ENCODE data around the gene WDR5.
"Not testable (repeated sequence)": the region's sequence is repeated elsewhere in the genome, so short reads cannot be mapped to it uniquely, and the experiment has no call there.

Gene WDR5

DNA sequence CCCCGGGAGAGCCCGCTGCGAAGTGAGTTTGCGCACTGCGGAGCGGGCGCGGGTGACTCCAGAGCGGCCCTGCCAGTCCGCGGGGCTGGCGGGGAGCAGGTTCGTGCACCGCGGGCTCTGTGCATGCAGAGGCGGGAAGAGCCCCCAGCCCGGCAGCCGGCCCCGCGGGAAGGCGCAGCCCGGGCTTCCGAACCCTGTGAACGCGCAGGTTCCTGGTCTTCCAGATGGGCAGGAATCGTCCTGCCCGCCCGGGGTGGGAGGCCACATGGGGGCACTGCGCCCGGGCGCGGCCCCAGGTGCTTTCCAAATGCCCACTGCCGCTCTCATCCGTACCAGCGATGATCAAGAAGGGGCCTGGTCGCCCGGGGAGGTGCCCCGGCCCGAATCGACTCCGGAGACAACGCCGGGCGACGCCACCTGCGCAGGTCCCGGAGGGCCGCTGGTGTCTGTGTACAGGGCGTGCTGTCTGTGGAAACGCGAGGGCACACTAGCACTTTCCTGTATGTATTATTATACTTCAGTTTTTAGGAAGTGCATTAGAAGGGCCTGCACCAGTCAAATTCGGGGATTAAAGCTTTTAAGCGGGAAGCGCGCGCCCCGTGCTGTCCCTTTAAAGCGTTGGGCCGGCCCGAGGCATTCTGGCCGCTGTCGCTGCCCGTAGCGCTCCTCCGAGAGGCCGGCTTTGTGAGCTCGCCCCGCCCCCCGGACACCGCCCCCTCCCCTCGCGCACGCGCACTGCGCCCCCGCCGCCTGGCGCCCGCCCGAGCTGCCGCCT lies at the start of gene WDR5:
Gene WDR5, plus strand, starts transcription at position 740 of the 775 bp plus-strand sequence. CDS start 3,796 bp downstream, outside the sequence.
- Histone ChIP-seq H3K27ac (ENCODE audit: low read depth, low read length) (peak within 1 kb of the TSS; percentile 93), H3K36me3 (ENCODE audit: insufficient read depth, low read length) (peaks cover 8% of the 10 kb centered on the region), H3K9ac (ENCODE audit: low read length) (peak within 1 kb of the TSS; percentile 91), H3K4me3 (ENCODE audit: low read depth in 1 of 2, low read length in 2 of 2) (peak within 1 kb of the TSS; percentile 90 to 99), H3K27me3 (ENCODE audit: control insufficient read depth in 1 of 2, insufficient read depth in 2 of 2, low read length in 2 of 2) (no peaks in the 10 kb centered on the region), H3K9me3 (ENCODE audit: low read length) (no peaks in the 10 kb centered on the region), H3K4me1 (ENCODE audit: insufficient read depth, low read length) (peaks cover 39% of the 10 kb centered on the region)

GRCh38 chr9:134088063-134088725 lies 47.7 kb upstream of the WDR5 start:
- Histone ChIP-seq H3K9ac (ENCODE audit: low read length) (no peak overlapping the region), H3K4me3 (ENCODE audit: low read depth in 1 of 2, low read length in 2 of 2) (no peak overlapping the region), H3K27me3 (ENCODE audit: control insufficient read depth in 1 of 2, insufficient read depth in 2 of 2, low read length in 2 of 2) (no peaks in the 10 kb centered on the region), H3K9me3 (ENCODE audit: low read length) (no peaks in the 10 kb centered on the region), H3K36me3 (ENCODE audit: insufficient read depth, low read length) (no peaks in the 10 kb centered on the region), H3K4me1 (ENCODE audit: insufficient read depth, low read length) (no peaks in the 10 kb centered on the region), H3K27ac (ENCODE audit: low read depth, low read length) (no peak overlapping the region)

DNA sequence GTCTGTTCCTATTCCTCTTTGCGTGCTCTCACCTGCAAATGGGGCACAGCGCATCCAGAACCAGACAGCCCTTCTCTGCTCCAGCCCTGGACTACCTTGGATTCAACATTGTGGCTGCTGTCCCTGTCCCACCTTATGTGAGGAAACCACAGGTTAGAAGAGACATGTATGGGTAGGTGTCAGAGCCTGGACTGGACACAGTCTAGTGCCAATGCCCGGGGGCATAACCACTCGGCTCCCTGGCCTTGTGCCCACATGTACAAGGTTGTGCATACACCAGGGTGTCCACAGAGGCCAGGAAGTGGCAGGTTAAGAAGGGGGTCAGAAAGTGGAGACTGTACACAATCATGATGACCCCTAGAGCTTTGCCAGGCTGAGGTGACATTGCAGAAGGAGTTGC lies 45.9 kb upstream of the WDR5 start:
- no peaks in the 10 kb centered on the region for H3K9me3 ChIP-seq (ENCODE audit: low read length)
- no peak overlapping the region for H3K27ac ChIP-seq (ENCODE audit: low read depth, low read length)
- no peak overlapping the region for H3K9ac ChIP-seq (ENCODE audit: low read length)
- H3K4me3 ChIP-seq (ENCODE audit: low read depth in 1 of 2, low read length in 2 of 2), result no peak overlapping the region
- H3K4me1 ChIP-seq (ENCODE audit: insufficient read depth, low read length), result no peaks in the 10 kb centered on the region
- no peaks in the 10 kb centered on the region for H3K27me3 ChIP-seq (ENCODE audit: control insufficient read depth in 1 of 2, insufficient read depth in 2 of 2, low read length in 2 of 2)
- H3K36me3 ChIP-seq (ENCODE audit: insufficient read depth, low read length), result no peaks in the 10 kb centered on the region

GRCh38 chr9:134099123-134099761 lies 36.6 kb upstream of the WDR5 start:
- Histone ChIP-seq H3K36me3 (ENCODE audit: insufficient read depth, low read length) (no peaks in the 10 kb centered on the region), H3K27ac (ENCODE audit: low read depth, low read length) (no peak overlapping the region), H3K27me3 (ENCODE audit: control insufficient read depth in 1 of 2, insufficient read depth in 2 of 2, low read length in 2 of 2) (no peaks in the 10 kb centered on the region), H3K9ac (ENCODE audit: low read length) (no peak overlapping the region), H3K9me3 (ENCODE audit: low read length) (no peaks in the 10 kb centered on the region), H3K4me3 (ENCODE audit: low read depth in 1 of 2, low read length in 2 of 2) (no peak overlapping the region), H3K4me1 (ENCODE audit: insufficient read depth, low read length) (no peaks in the 10 kb centered on the region)

DNA sequence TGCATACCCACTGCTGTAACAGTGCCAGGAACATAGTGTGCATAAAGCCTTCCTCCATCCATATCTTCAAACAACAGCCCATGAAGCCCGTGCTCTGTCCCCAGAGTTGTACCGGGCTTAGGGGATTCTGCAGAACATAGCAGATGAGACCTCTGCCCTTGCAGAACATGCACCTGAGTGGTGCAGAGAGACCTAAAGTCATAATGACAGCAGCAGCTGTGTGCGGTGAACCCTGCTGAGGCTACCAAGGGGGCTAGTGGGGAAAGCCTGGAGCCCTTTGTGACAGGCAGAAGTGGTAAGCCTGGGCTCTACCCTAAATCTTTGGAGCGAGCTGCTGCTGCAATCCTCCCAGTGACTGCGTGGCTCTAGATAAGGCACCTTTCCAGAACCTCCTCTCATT lies 35.8 kb upstream of the WDR5 start:
- no peaks in the 10 kb centered on the region for H3K36me3 ChIP-seq (ENCODE audit: insufficient read depth, low read length)
- no peak overlapping the region for H3K4me3 ChIP-seq (ENCODE audit: low read depth in 1 of 2, low read length in 2 of 2)
- H3K9ac ChIP-seq (ENCODE audit: low read length), result no peak overlapping the region
- no peaks in the 10 kb centered on the region for H3K4me1 ChIP-seq (ENCODE audit: insufficient read depth, low read length)
- no peaks in the 10 kb centered on the region for H3K27me3 ChIP-seq (ENCODE audit: control insufficient read depth in 1 of 2, insufficient read depth in 2 of 2, low read length in 2 of 2)
- H3K27ac ChIP-seq (ENCODE audit: low read depth, low read length), result no peak overlapping the region
- no peaks in the 10 kb centered on the region for H3K9me3 ChIP-seq (ENCODE audit: low read length)

DNA sequence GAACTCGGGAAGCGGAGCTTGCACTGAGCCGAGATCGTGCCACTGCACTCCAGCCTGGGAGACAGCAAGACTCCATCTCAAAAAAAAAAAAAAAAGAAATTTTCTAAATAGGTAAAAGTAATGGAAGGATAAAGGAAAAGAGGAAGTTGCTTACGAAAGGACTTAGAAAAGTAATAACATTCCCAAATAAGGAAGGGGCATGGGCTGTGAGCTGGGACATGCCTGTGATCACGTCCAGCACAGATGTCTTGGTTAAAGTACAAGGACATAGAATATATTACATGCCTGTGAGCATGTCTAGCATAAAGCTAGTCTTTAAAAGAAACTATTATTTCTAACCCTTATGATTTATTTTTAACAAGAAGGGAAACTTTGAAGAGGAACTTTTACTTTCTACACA lies 34.7 kb upstream of the WDR5 start:
- not testable (repeated sequence) for H3K4me3 ChIP-seq (ENCODE audit: low read depth in 1 of 2, low read length in 2 of 2); H3K9ac ChIP-seq (ENCODE audit: low read length); H3K27me3 ChIP-seq (ENCODE audit: control insufficient read depth in 1 of 2, insufficient read depth in 2 of 2, low read length in 2 of 2); H3K27ac ChIP-seq (ENCODE audit: low read depth, low read length); H3K9me3 ChIP-seq (ENCODE audit: low read length); H3K36me3 ChIP-seq (ENCODE audit: insufficient read depth, low read length); H3K4me1 ChIP-seq (ENCODE audit: insufficient read depth, low read length)

DNA sequence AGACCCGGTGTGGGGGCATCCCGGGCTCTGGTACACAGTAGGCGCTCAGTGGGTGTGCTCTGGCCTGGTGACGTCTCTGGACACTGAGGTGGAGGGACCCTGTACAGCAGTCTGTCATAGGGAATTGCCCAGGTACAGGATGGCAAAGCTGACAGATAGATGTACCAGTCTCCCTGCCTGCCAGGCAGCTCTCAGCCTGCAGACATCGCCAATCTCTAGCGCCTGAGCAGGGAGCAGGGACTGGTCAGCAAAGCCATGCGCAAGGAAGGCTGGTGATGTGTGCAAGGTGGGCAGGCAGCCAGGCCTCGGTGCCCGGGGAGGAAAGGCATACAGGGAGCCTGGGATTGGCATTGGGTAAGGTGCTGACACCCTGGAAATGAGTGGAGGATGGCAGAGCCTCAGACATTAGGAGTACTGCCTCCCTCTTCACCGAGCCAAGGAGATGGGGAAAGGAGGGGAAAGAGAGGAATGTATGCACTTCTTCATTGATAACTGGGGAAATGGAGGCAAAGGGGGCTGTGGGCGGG lies 34.2 kb upstream of the WDR5 start:
- Histone ChIP-seq H3K4me3 (ENCODE audit: low read depth in 1 of 2, low read length in 2 of 2) (no peak overlapping the region), H3K9me3 (ENCODE audit: low read length) (no peaks in the 10 kb centered on the region), H3K27ac (ENCODE audit: low read depth, low read length) (no peak overlapping the region), H3K36me3 (ENCODE audit: insufficient read depth, low read length) (no peaks in the 10 kb centered on the region), H3K27me3 (ENCODE audit: control insufficient read depth in 1 of 2, insufficient read depth in 2 of 2, low read length in 2 of 2) (no peaks in the 10 kb centered on the region), H3K9ac (ENCODE audit: low read length) (no peak overlapping the region), H3K4me1 (ENCODE audit: insufficient read depth, low read length) (no peaks in the 10 kb centered on the region)

- H3K27me3 ChIP-seq (ENCODE audit: control insufficient read depth in 1 of 2, insufficient read depth in 2 of 2, low read length in 2 of 2), result no peaks in the 10 kb centered on the region
- no peaks in the 10 kb centered on the region for H3K4me1 ChIP-seq (ENCODE audit: insufficient read depth, low read length)
- no peak overlapping the region for H3K4me3 ChIP-seq (ENCODE audit: low read depth in 1 of 2, low read length in 2 of 2)
- no peaks in the 10 kb centered on the region for H3K36me3 ChIP-seq (ENCODE audit: insufficient read depth, low read length)
- no peak overlapping the region for H3K9ac ChIP-seq (ENCODE audit: low read length)
- no peak overlapping the region for H3K27ac ChIP-seq (ENCODE audit: low read depth, low read length)
- no peaks in the 10 kb centered on the region for H3K9me3 ChIP-seq (ENCODE audit: low read length)
These were observed 32.4 kb upstream of the WDR5 start for GRCh38 chr9:134103391-134103998.

- no peaks in the 10 kb centered on the region for H3K27me3 ChIP-seq (ENCODE audit: control insufficient read depth in 1 of 2, insufficient read depth in 2 of 2, low read length in 2 of 2)
- H3K27ac ChIP-seq (ENCODE audit: low read depth, low read length), result no peak overlapping the region
These were observed 24.8 kb upstream of the WDR5 start for GRCh38 chr9:134111064-134111463.

GRCh38 chr9:134112561-134112960 lies 23.3 kb upstream of the WDR5 start:
- Histone ChIP-seq H3K27ac (ENCODE audit: low read depth, low read length) (no peak overlapping the region), H3K4me3 (ENCODE audit: low read depth in 1 of 2, low read length in 2 of 2) (no peak overlapping the region), H3K9ac (ENCODE audit: low read length) (no peak overlapping the region)

More at GRCh38 chr9:134111064-134111463, 24.8 kb upstream of the WDR5 start:
- Histone ChIP-seq H3K9me3 (ENCODE audit: low read length) (no peaks in the 10 kb centered on the region), H3K4me1 (ENCODE audit: insufficient read depth, low read length) (no peaks in the 10 kb centered on the region), H3K9ac (ENCODE audit: low read length) (no peak overlapping the region), H3K4me3 (ENCODE audit: low read depth in 1 of 2, low read length in 2 of 2) (no peak overlapping the region), H3K36me3 (ENCODE audit: insufficient read depth, low read length) (no peaks in the 10 kb centered on the region)

DNA sequence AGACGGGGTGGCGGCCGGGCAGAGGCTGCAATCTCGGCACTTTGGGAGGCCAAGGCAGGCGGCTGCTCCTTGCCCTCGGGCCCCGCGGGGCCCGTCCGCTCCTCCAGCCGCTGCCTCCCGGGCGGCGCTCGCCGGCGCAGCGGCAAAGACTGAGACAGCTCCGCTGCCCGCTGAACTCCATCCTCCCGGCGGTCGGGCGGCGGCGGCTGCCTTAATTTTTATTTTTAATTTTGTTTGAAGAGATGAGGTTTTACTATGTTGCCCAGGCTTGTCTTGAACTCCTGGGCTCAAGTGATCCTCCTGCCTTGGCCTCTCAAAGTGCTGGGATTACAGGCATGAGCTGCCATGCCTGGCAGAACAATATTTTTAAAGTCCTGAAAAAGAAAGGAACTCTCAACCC lies 16.9 kb upstream of the WDR5 start:
- not testable (repeated sequence) for H3K36me3 ChIP-seq (ENCODE audit: insufficient read depth, low read length); H3K4me3 ChIP-seq (ENCODE audit: low read depth in 1 of 2, low read length in 2 of 2)

More at GRCh38 chr9:134112561-134112960, 23.3 kb upstream of the WDR5 start:
- Histone ChIP-seq H3K27me3 (ENCODE audit: control insufficient read depth in 1 of 2, insufficient read depth in 2 of 2, low read length in 2 of 2) (no peaks in the 10 kb centered on the region), H3K4me1 (ENCODE audit: insufficient read depth, low read length) (no peaks in the 10 kb centered on the region), H3K9me3 (ENCODE audit: low read length) (no peaks in the 10 kb centered on the region), H3K36me3 (ENCODE audit: insufficient read depth, low read length) (no peaks in the 10 kb centered on the region)

More for the DNA sequence above, 16.9 kb upstream of the WDR5 start:
- H3K4me1 ChIP-seq (ENCODE audit: insufficient read depth, low read length); H3K27me3 ChIP-seq (ENCODE audit: control insufficient read depth in 1 of 2, insufficient read depth in 2 of 2, low read length in 2 of 2); H3K9me3 ChIP-seq (ENCODE audit: low read length); H3K9ac ChIP-seq (ENCODE audit: low read length); H3K27ac ChIP-seq (ENCODE audit: low read depth, low read length): not testable (repeated sequence)
